ENCODE data around the gene POLR3K. TPM values are rescaled to one million over a fixed set of nuclear protein-coding genes. Genes with fewer than 3 reads are reported as not detected.
"Not testable (repeated sequence)": the region's sequence is repeated elsewhere in the genome, so short reads cannot be mapped to it uniquely, and the experiment has no call there.

Gene POLR3K
- total RNA-seq, 6 experiments from 2014 or later: 3.5 to 6.3 (median 4.3) TPM

DNA sequence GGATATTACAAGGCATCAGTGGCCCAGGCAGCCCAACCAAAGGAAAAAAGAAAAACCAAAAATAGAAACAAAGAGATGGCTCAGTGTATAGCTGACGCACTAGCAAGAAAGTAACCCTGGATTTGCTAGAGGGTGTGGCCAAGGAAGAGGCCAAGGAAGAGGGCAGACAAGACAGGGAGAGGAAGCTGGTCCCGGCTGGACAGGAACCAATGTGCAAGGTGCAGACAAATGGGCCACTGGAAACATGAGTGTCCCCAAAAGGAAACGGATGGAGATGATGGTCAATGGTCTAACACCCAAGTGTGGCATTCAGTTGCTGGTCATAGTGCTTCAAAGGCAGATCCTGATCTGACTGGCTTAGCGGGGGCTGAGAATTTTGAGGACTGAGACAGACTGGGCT is 10.7 kb downstream of the POLR3K start:
- H3K27ac ChIP-seq: no peak overlapping the region
- no peaks in the 10 kb centered on the region for H3K27me3 ChIP-seq
- TF ChIP-seq, protein P1, sequence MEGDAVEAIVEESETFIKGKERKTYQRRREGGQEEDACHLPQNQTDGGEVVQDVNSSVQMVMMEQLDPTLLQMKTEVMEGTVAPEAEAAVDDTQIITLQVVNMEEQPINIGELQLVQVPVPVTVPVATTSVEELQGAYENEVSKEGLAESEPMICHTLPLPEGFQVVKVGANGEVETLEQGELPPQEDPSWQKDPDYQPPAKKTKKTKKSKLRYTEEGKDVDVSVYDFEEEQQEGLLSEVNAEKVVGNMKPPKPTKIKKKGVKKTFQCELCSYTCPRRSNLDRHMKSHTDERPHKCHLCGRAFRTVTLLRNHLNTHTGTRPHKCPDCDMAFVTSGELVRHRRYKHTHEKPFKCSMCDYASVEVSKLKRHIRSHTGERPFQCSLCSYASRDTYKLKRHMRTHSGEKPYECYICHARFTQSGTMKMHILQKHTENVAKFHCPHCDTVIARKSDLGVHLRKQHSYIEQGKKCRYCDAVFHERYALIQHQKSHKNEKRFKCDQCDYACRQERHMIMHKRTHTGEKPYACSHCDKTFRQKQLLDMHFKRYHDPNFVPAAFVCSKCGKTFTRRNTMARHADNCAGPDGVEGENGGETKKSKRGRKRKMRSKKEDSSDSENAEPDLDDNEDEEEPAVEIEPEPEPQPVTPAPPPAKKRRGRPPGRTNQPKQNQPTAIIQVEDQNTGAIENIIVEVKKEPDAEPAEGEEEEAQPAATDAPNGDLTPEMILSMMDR (IDR thresholded peaks at IDR 0.05): no peak
- no peak for TF ChIP-seq POLR2A (IDR thresholded peaks at IDR 0.05)
- DNase-seq (no peak), ATAC-seq (no peak)
- H3K36me3 ChIP-seq: peaks cover 0 to 4% (median 0%) of the 10 kb centered on the region in 4 donors
- H3K4me1 ChIP-seq: peaks cover 0 to 12% (median 0%) of the 10 kb centered on the region in 4 donors
- intact Hi-C loops (cut with DNase I): no loop called here
- H3K9me3 ChIP-seq: no peaks in the 10 kb centered on the region
- H3K4me3 ChIP-seq: no peak overlapping the region
- 89% methylated on average over 4 of the region's 4 CpGs for WGBS (ENCODE audit: insufficient coverage, low coverage, low lambda C conversion rate, missing lambda C conversion rate)

DNA sequence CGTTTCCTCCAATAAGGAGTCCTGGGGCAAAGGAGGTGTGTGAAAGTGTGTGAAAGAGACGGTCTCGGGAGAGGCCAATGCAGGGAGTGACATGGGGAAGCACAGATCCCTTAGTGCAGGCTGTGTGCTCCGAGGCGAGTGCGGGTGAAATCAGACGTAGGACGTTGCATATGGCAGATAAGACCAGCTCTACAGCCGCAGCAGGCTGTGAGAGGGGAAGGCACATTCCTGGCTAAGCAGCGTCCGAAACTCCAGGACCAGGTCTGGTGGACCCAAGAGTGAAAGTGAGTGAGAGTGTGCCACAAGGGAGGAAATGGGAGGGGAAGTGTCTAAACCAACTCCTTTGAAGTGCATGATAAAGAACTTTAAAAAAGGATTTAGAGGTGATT is 11.3 kb downstream of the POLR3K start:
- Histone ChIP-seq H3K9me3 (no peaks in the 10 kb centered on the region), H3K36me3 (peaks cover 0 to under 1% (median 0%) of the 10 kb centered on the region in 4 donors), H3K27ac (no peak overlapping the region), H3K4me1 (peaks cover 0 to 12% (median 0%) of the 10 kb centered on the region in 4 donors), H3K27me3 (no peaks in the 10 kb centered on the region), H3K4me3 (no peak overlapping the region)
- ATAC-seq: no peak
- intact Hi-C loops (cut with DNase I): no loop called here
- TF ChIP-seq, protein P1 (IDR thresholded peaks at IDR 0.05): no peak
- TF ChIP-seq POLR2A (IDR thresholded peaks at IDR 0.05): no peak
- WGBS (ENCODE audit: insufficient coverage, low coverage, low lambda C conversion rate, missing lambda C conversion rate): 96% methylated on average over 10 of the region's 11 CpGs
- no peak for DNase-seq

DNA sequence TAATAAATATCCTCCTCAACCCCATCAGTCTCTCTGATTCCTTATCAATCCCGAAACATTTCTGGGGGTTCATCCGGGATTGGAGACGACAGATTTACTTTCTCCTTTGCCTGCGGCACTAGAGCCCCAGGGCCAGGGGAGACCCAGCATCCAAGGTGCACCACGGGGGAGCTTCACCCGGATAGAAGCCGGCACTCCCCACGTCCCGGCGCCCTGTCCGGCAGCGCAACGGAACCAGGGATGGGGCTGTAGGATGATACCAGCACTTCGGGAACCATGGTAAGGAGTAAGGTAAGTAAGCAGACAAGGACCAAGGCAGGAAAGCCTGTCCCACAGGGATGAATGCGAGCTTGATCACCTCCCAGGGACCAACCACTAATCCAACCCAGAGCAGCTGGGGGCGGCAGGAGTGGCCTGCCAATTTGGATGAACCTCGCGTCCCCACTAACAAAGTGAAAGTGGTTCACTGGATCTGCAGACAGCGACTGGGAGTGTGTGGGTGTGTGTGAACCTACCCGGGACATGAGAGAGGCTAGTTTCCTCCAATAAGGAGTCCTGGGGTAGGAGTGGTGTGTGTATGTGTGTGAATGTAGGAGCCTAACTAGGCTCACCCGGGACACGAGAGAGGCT is 11.9 kb downstream of the POLR3K start:
- WGBS (ENCODE audit: insufficient coverage, low coverage, low lambda C conversion rate, missing lambda C conversion rate): 87% methylated on average over 18 of the region's 22 CpGs
- TF ChIP-seq POLR2A (IDR thresholded peaks at IDR 0.05): no peak
- intact Hi-C loops (cut with DNase I): no loop called here
- Histone ChIP-seq H3K27me3 (no peaks in the 10 kb centered on the region), H3K27ac (no peak overlapping the region), H3K4me1 (peaks cover 0 to 12% (median 0%) of the 10 kb centered on the region in 4 donors), H3K36me3 (no peaks in the 10 kb centered on the region), H3K9me3 (no peaks in the 10 kb centered on the region), H3K4me3 (no peak overlapping the region)
- DNase-seq (no peak), ATAC-seq (no peak)

DNA sequence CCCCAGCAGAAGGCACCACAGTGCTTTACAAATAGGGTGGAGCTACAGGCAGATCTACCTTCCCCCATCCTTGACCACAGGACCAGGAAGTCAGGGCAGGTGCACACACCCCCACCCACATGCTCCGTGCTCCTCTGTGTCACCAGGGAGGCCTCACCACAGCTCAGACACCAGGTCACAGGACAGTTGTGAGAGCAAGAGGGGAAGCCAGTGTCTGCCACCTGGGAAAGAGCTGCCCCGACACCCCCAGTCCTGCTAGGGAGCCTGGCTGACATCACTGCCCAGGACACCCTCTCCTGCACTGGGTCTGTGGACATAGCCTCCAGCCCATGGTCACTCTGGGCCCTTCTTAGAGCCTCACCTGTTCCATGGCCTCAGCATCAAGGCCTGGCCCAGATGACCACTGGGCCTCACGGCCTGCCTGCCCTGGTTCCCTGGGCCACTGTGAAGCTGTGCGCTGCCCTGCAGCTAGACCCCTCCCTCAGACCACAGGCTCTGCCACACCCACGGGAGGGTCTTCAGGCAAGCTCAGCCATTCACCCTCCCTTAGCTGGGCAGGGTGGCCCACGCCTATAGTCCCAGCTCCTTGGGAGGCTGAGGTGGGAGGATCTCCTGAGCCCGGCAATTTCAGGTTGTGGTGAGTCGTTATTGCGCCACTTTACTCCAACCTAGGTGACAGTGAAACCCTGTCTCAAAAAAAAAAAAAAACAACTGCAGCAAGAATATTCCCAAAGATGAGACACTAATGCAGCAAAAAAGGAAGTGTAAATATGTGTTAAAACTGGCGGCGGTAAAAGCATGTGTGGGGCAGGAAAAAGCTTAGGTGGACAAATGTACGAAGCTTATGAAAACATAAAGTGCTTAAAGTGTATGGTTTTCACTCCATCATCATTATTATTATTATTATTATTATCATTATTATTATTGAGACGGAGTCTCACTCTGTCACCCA is 14.2 kb downstream of the POLR3K start:
- Histone ChIP-seq H3K4me1 (no peaks in the 10 kb centered on the region), H3K27me3 (no peaks in the 10 kb centered on the region), H3K9me3 (no peaks in the 10 kb centered on the region), H3K27ac (no peak overlapping the region), H3K4me3 (no peak overlapping the region), H3K36me3 (no peaks in the 10 kb centered on the region)
- intact Hi-C loops (cut with DNase I): no loop called here
- no peak for TF ChIP-seq POLR2A (IDR thresholded peaks at IDR 0.05)
- TF ChIP-seq, protein P1 (IDR thresholded peaks at IDR 0.05): no peak
- 79% methylated on average over 9 of the region's 13 CpGs for WGBS (ENCODE audit: insufficient coverage, low coverage, low lambda C conversion rate, missing lambda C conversion rate)
- DNase-seq: no peak
- peak in 3 of 4 donors; percentile 34 to 60 (median 38) for ATAC-seq

DNA sequence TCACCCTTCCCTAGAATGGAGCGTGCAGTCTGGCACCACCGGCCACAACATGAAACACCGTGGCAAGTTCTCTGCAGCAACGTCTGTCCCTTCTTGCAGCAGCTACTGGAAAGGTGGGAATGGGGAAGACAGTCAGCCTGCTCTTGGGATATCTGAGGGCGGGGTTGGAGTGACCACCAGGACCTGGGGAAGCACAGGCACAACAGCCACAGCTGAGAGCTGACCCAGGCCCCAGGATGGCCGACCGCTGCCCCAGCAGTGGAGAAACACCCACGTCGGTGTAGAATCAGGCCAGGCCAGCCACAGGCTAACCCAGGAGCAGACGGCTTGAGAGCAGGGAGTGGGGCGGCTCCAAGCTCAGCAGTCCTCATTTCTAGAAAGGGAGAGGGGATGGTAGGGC is 15.2 kb downstream of the POLR3K start:
- intact Hi-C loops (cut with DNase I); H3K27me3 ChIP-seq; H3K9me3 ChIP-seq; H3K27ac ChIP-seq; DNase-seq; H3K4me3 ChIP-seq; H3K36me3 ChIP-seq; H3K4me1 ChIP-seq; ATAC-seq: not testable (repeated sequence)
- WGBS (ENCODE audit: insufficient coverage, low coverage, low lambda C conversion rate, missing lambda C conversion rate): 96% methylated on average over 4 of the region's 11 CpGs
